Progenitor cell of endocrine pancreas (in vitro differentiated cells): Measurements from ENCODE around the gene CYTH1. TPM values are rescaled to one million over a fixed set of nuclear protein-coding genes. Genes with fewer than 3 reads are reported as not detected.
"Not testable (repeated sequence)": the region's sequence is repeated elsewhere in the genome, so short reads cannot be mapped to it uniquely, and the experiment has no call there.

ENCODE experiments used
- DNase-seq: peaks from one replicate; pipeline ENCODE4 v3.0.0; 2021; ENCODE audit warnings: low spot score; ENCODE audit not compliant: unreplicated experiment
- H3K27ac Mint-ChIP-seq: 2 replicates; pipeline ENCODE4 v1.8.0; 2021; ENCODE audit warnings: mild to moderate bottlenecking, moderate library complexity, mixed read lengths
- H3K27me3 Mint-ChIP-seq: 2 replicates; pipeline ENCODE4 v1.8.0; 2021; ENCODE audit warnings: mixed read lengths
- H3K36me3 Mint-ChIP-seq: 2 replicates; pipeline ENCODE4 v1.8.0; 2022; ENCODE audit warnings: mixed read lengths; ENCODE audit not compliant: insufficient read depth
- H3K4me1 Mint-ChIP-seq: 2 replicates; pipeline ENCODE4 v1.8.0; 2021; ENCODE audit warnings: low read depth, mixed read lengths
- H3K4me3 Mint-ChIP-seq: 2 replicates; pipeline ENCODE4 v1.8.0; 2021; ENCODE audit warnings: low read depth, mild to moderate bottlenecking, moderate library complexity, mixed read lengths
- H3K9me3 Mint-ChIP-seq: 2 replicates; pipeline ENCODE4 v1.8.0; 2021; ENCODE audit warnings: low read depth, mixed read lengths
- total RNA-seq: library from RNA; stranded (reverse); gene quantifications from 2 replicates; pipeline ENCODE4 v1.2.1, GENCODE V29; 2021
- TF ChIP-seq, protein P1 (sequence below): fragments of 200-600 bp; sonication (generic); IDR thresholded peaks from one replicate; pipeline ENCODE4 v1.5.0; 2021; ENCODE audit warnings: antibody characterized with exemption, mild to moderate bottlenecking; ENCODE audit not compliant: unreplicated experiment

The CYTH1 gene
- total RNA-seq, 1 donor from 2014 or later: 33.3 TPM

DNA sequence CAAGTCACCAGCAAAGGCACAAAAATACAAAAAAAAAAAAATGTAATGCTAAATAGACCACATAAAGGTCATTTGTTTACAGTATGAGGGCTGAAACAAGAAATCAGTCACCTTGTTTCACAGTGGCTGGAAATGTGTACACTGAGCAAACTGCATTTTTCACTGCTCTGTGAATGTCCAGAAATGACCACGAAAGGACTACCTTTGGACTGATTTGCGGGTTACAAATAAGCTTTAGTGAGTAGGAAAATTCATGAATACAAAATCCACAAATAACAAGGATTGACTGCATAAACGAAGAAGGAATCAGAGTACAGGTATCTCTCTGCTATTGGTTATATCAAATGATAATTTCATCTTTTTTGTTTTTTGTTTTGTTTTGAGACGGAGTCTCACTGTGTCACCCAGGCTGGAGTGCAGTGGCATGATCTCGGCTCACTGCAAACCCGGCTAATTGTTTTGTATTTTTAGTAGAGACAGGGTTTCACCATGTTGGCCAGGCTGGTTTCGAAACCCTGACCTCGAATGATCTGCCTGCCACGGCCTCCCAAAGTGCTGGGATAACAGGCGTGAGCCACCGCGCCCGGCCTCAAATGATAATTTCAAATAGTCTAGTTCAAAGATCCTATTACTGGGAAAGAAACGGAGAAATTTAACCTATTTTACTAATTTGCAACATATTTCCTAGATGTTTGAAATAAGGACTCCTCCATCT, 30.5 kb downstream of the CYTH1 start:
- Mint-ChIP-seq H3K4me1 (peaks cover 38% of the 10 kb centered on the region), H3K4me3 (peak overlapping the region; percentile 14), H3K36me3 (no peaks in the 10 kb centered on the region), H3K27me3 (no peaks in the 10 kb centered on the region), H3K9me3 (no peaks in the 10 kb centered on the region), H3K27ac (peak overlapping the region; percentile 82)
- TF ChIP-seq, protein P1, sequence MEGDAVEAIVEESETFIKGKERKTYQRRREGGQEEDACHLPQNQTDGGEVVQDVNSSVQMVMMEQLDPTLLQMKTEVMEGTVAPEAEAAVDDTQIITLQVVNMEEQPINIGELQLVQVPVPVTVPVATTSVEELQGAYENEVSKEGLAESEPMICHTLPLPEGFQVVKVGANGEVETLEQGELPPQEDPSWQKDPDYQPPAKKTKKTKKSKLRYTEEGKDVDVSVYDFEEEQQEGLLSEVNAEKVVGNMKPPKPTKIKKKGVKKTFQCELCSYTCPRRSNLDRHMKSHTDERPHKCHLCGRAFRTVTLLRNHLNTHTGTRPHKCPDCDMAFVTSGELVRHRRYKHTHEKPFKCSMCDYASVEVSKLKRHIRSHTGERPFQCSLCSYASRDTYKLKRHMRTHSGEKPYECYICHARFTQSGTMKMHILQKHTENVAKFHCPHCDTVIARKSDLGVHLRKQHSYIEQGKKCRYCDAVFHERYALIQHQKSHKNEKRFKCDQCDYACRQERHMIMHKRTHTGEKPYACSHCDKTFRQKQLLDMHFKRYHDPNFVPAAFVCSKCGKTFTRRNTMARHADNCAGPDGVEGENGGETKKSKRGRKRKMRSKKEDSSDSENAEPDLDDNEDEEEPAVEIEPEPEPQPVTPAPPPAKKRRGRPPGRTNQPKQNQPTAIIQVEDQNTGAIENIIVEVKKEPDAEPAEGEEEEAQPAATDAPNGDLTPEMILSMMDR: no peak
- no peak for DNase-seq

DNA sequence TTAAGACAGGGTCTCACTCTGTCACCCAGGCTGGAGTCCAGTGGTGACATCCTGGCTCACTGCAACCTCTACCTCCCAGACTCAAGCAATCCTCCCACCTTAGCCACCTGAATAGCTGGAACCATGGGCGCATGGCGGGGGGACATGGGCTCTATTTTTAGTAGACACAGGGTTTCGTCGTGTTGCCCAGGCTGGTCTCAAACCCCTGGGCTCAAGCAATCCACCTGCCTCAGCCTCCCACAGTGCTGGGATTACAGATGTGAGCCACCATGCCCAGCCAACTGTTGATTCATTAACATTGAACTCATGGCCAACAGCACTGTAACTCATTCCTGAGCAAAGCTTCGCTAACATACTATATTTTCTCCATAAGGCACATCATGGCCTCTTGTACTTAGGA, 31.1 kb downstream of the CYTH1 start:
- not testable (repeated sequence) for H3K36me3 Mint-ChIP-seq, H3K27me3 Mint-ChIP-seq, H3K4me3 Mint-ChIP-seq, H3K9me3 Mint-ChIP-seq, DNase-seq
- Mint-ChIP-seq H3K4me1 (peaks cover 42% of the 10 kb centered on the region), H3K27ac (peak overlapping the region; percentile 60)

- Mint-ChIP-seq H3K27ac (peak overlapping the region; percentile 93), H3K9me3 (no peaks in the 10 kb centered on the region), H3K4me1 (peaks cover 54% of the 10 kb centered on the region), H3K27me3 (no peaks in the 10 kb centered on the region), H3K36me3 (no peaks in the 10 kb centered on the region), H3K4me3 (peak overlapping the region; percentile 22)
- TF ChIP-seq, protein P1: no peak
- DNase-seq: no peak
Measured at GRCh38 chr17:78748730-78749317, 33.2 kb downstream of the CYTH1 start.

DNA sequence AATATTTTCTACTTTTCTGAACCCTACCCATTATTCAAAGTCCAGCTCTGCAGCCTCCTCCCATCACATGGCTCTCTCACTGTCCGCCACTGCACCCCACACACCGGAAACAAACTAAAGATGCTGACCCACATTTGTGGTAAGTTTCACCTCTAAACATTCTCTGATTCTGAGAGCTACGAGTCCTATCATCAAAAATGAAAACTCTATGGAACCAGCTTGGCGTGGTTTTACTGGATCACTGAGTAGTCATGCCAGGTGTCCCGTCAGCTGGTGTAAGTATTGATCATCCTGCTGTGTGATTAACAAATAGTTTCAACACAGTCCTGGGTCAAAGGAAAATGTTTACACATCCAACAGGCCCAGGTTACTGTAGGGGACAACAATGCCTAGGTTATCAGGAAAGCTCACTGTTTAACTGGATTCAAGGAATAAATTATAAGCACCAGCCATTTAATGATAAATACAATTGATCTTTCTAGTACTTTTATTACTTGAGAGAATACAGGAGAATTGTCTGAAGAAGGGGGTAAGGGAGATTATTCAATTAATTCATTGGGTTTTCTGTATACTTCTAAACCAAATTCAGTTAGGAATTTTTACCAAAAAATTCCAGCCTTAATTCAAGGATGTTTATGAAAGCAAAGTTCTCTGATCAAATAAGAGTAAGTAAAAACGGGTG, 33.9 kb downstream of the CYTH1 start:
- Mint-ChIP-seq H3K36me3 (no peaks in the 10 kb centered on the region), H3K9me3 (no peaks in the 10 kb centered on the region), H3K27ac (peak overlapping the region; percentile 93), H3K4me3 (peak overlapping the region; percentile 25), H3K4me1 (peaks cover 54% of the 10 kb centered on the region), H3K27me3 (no peaks in the 10 kb centered on the region)
- DNase-seq: no peak
- TF ChIP-seq, protein P1: no peak

GRCh38 chr17:78747488-78747887, 34.6 kb downstream of the CYTH1 start:
- Mint-ChIP-seq H3K4me1 (peaks cover 53% of the 10 kb centered on the region), H3K36me3 (no peaks in the 10 kb centered on the region), H3K9me3 (no peaks in the 10 kb centered on the region), H3K27ac (peak overlapping the region; percentile 39), H3K4me3 (no peak overlapping the region), H3K27me3 (no peaks in the 10 kb centered on the region)
- TF ChIP-seq, protein P1: no peak
- no peak for DNase-seq
